SU-DHL-6 (cell line): ENCODE results near the gene CNTN5.

Experiments
- H2AFZ ChIP-seq: fragments of 200-600 bp; sonication (generic); 2 replicates; pipeline ENCODE4 v1.6.1; 2014; ENCODE audit warnings: low read depth, mild to moderate bottlenecking, moderate library complexity, mixed read lengths, antibody characterized with exemption, low read length; ENCODE audit not compliant: severe bottlenecking
- H3F3A ChIP-seq: fragments of 200-600 bp; shearing (Covaris generic); 2 replicates; pipeline ENCODE4 v1.6.0; 2016; ENCODE audit warnings: antibody characterized with exemption, mild to moderate bottlenecking; ENCODE audit not compliant: insufficient read depth
- H3K27ac ChIP-seq: fragments of 200-600 bp; sonication (generic); 2 replicates; pipeline ENCODE4 v1.5.1; 2016; ENCODE audit warnings: low read depth, mild to moderate bottlenecking, low read length, moderate library complexity, mixed read lengths
- H3K27me3 ChIP-seq: fragments of 200-600 bp; sonication (generic), shearing (Covaris generic); 2 replicates; pipeline ENCODE4 v1.6.0; 2014; ENCODE audit warnings: mild to moderate bottlenecking, low read length
- H3K36me3 ChIP-seq: fragments of 200-600 bp; sonication (generic); 2 replicates; pipeline ENCODE4 v1.6.1; 2014; ENCODE audit warnings: mild to moderate bottlenecking, low read length, mixed read lengths
- H3K4me2 ChIP-seq: fragments of 300-600, 200-600 bp; shearing (Covaris generic), sonication (generic); 2 replicates; pipeline ENCODE4 v1.6.0; 2014; ENCODE audit warnings: low read length, low read depth, mild to moderate bottlenecking; ENCODE audit not compliant: poor library complexity, severe bottlenecking
- H3K4me3 ChIP-seq: fragments of 200-600 bp; sonication (generic); 2 replicates; pipeline ENCODE4 v1.5.1; 2014; ENCODE audit warnings: antibody characterized with exemption, low read length, mild to moderate bottlenecking, mixed read lengths; ENCODE audit not compliant: insufficient read depth, poor library complexity, severe bottlenecking
- H3K79me2 ChIP-seq: fragments of 200-600 bp; sonication (generic); 2 replicates; pipeline ENCODE4 v1.6.1; 2014; ENCODE audit warnings: mild to moderate bottlenecking, low read length, moderate library complexity; ENCODE audit not compliant: insufficient read depth
- H3K9ac ChIP-seq: fragments of 200-600 bp; sonication (generic); 2 replicates; pipeline ENCODE4 v1.7.0; 2014; ENCODE audit warnings: mild to moderate bottlenecking, low read length
- H3K9me2 ChIP-seq: fragments of 200-600 bp; sonication (generic); replicated peaks from 2 replicates; pipeline ENCODE4 v1.6.1; 2014; ENCODE audit warnings: low read length; ENCODE audit not compliant: insufficient read depth
- H3K9me3 ChIP-seq: fragments of 200-600 bp; sonication (generic); 2 replicates; pipeline ENCODE4 v1.6.1; 2014; ENCODE audit warnings: low read length, mixed read lengths; ENCODE audit not compliant: insufficient read depth
- H4K20me1 ChIP-seq: fragments of 200-600 bp; sonication (generic); 2 replicates; pipeline ENCODE4 v1.6.1; 2014; ENCODE audit warnings: low read depth, mild to moderate bottlenecking, antibody characterized with exemption, low read length, moderate library complexity, mixed read lengths
- EZH2phosphoT487 ChIP-seq: fragments of 200-600 bp; sonication (generic), shearing (Covaris generic); conservative IDR thresholded peaks from 2 replicates; pipeline ENCODE4 v1.6.1; 2018; ENCODE audit warnings: mild to moderate bottlenecking, antibody characterized with exemption, low read length, moderate library complexity, mixed read lengths
- TF ChIP-seq, protein P1 (sequence below): fragments of 200-600 bp; sonication (generic); IDR thresholded peaks from one replicate; pipeline ENCODE4 v1.5.1; 2017; ENCODE audit warnings: antibody characterized with exemption, mild to moderate bottlenecking, low read length, moderate library complexity; ENCODE audit not compliant: insufficient read depth, poor library complexity, severe bottlenecking

The CNTN5 gene

GRCh38 chr11:100094121-100094865 is 1073.5 kb downstream of the CNTN5 start:
- H3K9me3 ChIP-seq = no peaks in the 10 kb centered on the region
- H3K27ac ChIP-seq = no peak overlapping the region
- no peak overlapping the region for H3K4me2 ChIP-seq
- no peaks in the 10 kb centered on the region for H3F3A ChIP-seq
- H3K4me3 ChIP-seq = no peak overlapping the region
- H3K9ac ChIP-seq = no peak overlapping the region
- H3K27me3 ChIP-seq = no peaks in the 10 kb centered on the region
- TF ChIP-seq, protein P1, sequence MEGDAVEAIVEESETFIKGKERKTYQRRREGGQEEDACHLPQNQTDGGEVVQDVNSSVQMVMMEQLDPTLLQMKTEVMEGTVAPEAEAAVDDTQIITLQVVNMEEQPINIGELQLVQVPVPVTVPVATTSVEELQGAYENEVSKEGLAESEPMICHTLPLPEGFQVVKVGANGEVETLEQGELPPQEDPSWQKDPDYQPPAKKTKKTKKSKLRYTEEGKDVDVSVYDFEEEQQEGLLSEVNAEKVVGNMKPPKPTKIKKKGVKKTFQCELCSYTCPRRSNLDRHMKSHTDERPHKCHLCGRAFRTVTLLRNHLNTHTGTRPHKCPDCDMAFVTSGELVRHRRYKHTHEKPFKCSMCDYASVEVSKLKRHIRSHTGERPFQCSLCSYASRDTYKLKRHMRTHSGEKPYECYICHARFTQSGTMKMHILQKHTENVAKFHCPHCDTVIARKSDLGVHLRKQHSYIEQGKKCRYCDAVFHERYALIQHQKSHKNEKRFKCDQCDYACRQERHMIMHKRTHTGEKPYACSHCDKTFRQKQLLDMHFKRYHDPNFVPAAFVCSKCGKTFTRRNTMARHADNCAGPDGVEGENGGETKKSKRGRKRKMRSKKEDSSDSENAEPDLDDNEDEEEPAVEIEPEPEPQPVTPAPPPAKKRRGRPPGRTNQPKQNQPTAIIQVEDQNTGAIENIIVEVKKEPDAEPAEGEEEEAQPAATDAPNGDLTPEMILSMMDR = no peak
- no peak for TF ChIP-seq EZH2phosphoT487
- H3K36me3 ChIP-seq = no peaks in the 10 kb centered on the region
- H3K79me2 ChIP-seq = no peaks in the 10 kb centered on the region
- no peaks in the 10 kb centered on the region for H4K20me1 ChIP-seq
- H2AFZ ChIP-seq = no peak overlapping the region
- H3K9me2 ChIP-seq = no peaks in the 10 kb centered on the region

GRCh38 chr11:100095809-100096208 is 1075.1 kb downstream of the CNTN5 start:
- Histone ChIP-seq H2AFZ (no peak overlapping the region), H3K4me3 (no peak overlapping the region), H3K9me3 (no peaks in the 10 kb centered on the region), H3K4me2 (no peak overlapping the region), H3K27me3 (no peaks in the 10 kb centered on the region), H3K79me2 (no peaks in the 10 kb centered on the region), H3F3A (no peaks in the 10 kb centered on the region), H3K36me3 (no peaks in the 10 kb centered on the region), H3K9me2 (no peaks in the 10 kb centered on the region), H3K27ac (no peak overlapping the region), H4K20me1 (no peaks in the 10 kb centered on the region), H3K9ac (no peak overlapping the region)
- no peak for TF ChIP-seq EZH2phosphoT487
- TF ChIP-seq, protein P1 = no peak

DNA sequence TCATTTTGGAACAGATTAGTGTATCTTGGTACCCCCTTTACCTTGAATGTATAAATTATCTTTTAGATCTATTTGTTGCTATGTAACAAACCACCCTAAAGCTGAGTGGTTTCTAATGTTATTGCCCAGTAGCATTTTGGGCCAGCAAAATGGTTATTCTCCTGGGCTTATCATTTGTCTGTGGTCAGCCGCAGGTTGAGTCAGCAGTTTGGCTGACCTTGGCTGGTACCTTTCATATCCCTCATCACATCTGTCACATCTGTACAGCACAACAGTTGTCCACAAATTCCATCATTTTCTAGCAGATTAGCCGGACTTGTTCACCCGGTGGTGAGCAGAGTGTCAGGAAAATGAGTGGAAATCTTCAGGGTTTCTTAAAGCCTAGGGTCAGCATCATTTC is 1077.8 kb downstream of the CNTN5 start:
- no peaks in the 10 kb centered on the region for H4K20me1 ChIP-seq
- no peaks in the 10 kb centered on the region for H3K9me2 ChIP-seq
- H3K27ac ChIP-seq = no peak overlapping the region
- no peaks in the 10 kb centered on the region for H3K9me3 ChIP-seq
- no peak overlapping the region for H2AFZ ChIP-seq
- no peaks in the 10 kb centered on the region for H3K27me3 ChIP-seq
- TF ChIP-seq, protein P1 = no peak
- TF ChIP-seq EZH2phosphoT487 = no peak
- no peaks in the 10 kb centered on the region for H3F3A ChIP-seq
- H3K4me2 ChIP-seq = no peak overlapping the region
- no peaks in the 10 kb centered on the region for H3K79me2 ChIP-seq
- no peaks in the 10 kb centered on the region for H3K36me3 ChIP-seq
- no peak overlapping the region for H3K4me3 ChIP-seq
- H3K9ac ChIP-seq = no peak overlapping the region
